ENCODE data around the gene BFSP1. TPM values are rescaled to one million over a fixed set of nuclear protein-coding genes. Genes with fewer than 3 reads are reported as not detected.

BFSP1 gene
- total and polyA plus RNA-seq, 2 experiments from 2014 or later: 2.7 to 4.9 TPM

- H3K27me3 Mint-ChIP-seq (ENCODE audit: insufficient read depth, low read depth, poor library complexity): no peaks in the 10 kb centered on the region
- no peaks in the 10 kb centered on the region for H3K27me3 ChIP-seq (ENCODE audit: insufficient read depth)
- DNase-seq (ENCODE audit: low spot score) (no peak), ATAC-seq (no peak)
- peaks cover 11% of the 10 kb centered on the region for H3K9me2 ChIP-seq (ENCODE audit: insufficient read depth)
- H3K36me3 ChIP-seq (ENCODE audit: insufficient read depth): no peaks in the 10 kb centered on the region
- H3K4me3 ChIP-seq: no peak overlapping the region
- H3K4me1 Mint-ChIP-seq: peaks cover 24% of the 10 kb centered on the region
- no peaks in the 10 kb centered on the region for H3K79me2 ChIP-seq (replicated peaks; ENCODE audit: insufficient read depth)
- peaks cover 26% of the 10 kb centered on the region for H3K4me1 ChIP-seq (ENCODE audit: insufficient read depth)
- no peak overlapping the region for H3K27ac ChIP-seq (ENCODE audit: low read depth)
- TF ChIP-seq ZNF114 (CRISPR knock-in tag; IDR thresholded peaks at IDR 0.05) (no peak), CTCF (conservative IDR thresholded peaks at IDR 0.05; ENCODE audit: low read depth in 2 of 2) (no peak)
- no peaks in the 10 kb centered on the region for H3F3A ChIP-seq (replicated peaks; ENCODE audit: low read depth)
- no peaks in the 10 kb centered on the region for H4K20me1 ChIP-seq (replicated peaks; ENCODE audit: insufficient read depth)
- no peak overlapping the region for H2AFZ ChIP-seq
- H3K36me3 Mint-ChIP-seq (ENCODE audit: low read depth): no peaks in the 10 kb centered on the region
- H3K4me3 Mint-ChIP-seq: no peak overlapping the region
- H3K4me2 ChIP-seq: no peak overlapping the region
- no peaks in the 10 kb centered on the region; the same call in 2 of the 3 replicates for H3K9me3 Mint-ChIP-seq
- H3K27ac Mint-ChIP-seq: no peak overlapping the region
These were observed 23.9 kb upstream of the BFSP1 start for GRCh38 chr20:17555106-17555505.

GRCh38 chr20:17549131-17549530 lies 18.0 kb upstream of the BFSP1 start:
- Histone ChIP-seq H3F3A (replicated peaks; ENCODE audit: low read depth) (0 out of 2 replicates have a peak, but pooled peaks cover 2% of the 10 kb centered on the region), H3K27me3 (ENCODE audit: insufficient read depth) (no peaks in the 10 kb centered on the region), H3K36me3 (ENCODE audit: insufficient read depth) (no peaks in the 10 kb centered on the region), H3K27ac (ENCODE audit: low read depth) (no peak overlapping the region), H4K20me1 (replicated peaks; ENCODE audit: insufficient read depth) (no peaks in the 10 kb centered on the region), H2AFZ (no peak overlapping the region), H3K9me2 (ENCODE audit: insufficient read depth) (peaks cover 3% of the 10 kb centered on the region; the same call in 1 of the 2 replicates), H3K79me2 (replicated peaks; ENCODE audit: insufficient read depth) (no peaks in the 10 kb centered on the region), H3K4me1 (ENCODE audit: insufficient read depth) (peaks cover 4% of the 10 kb centered on the region), H3K4me2 (no peak overlapping the region), H3K4me3 (no peak overlapping the region)
- H3K9me3 Mint-ChIP-seq: no peaks in the 10 kb centered on the region
- ATAC-seq (no peak), DNase-seq (ENCODE audit: low spot score) (no peak)
- no peak overlapping the region for H3K27ac Mint-ChIP-seq
- H3K36me3 Mint-ChIP-seq (ENCODE audit: low read depth): no peaks in the 10 kb centered on the region
- peaks cover 4% of the 10 kb centered on the region; the same call in 2 of the 3 replicates for H3K4me1 Mint-ChIP-seq
- peaks cover 4% of the 10 kb centered on the region for H3K27me3 Mint-ChIP-seq (ENCODE audit: insufficient read depth, low read depth, poor library complexity)
- no peak for TF ChIP-seq ZNF462 (CRISPR knock-in tag; IDR thresholded peaks at IDR 0.05)
- TF ChIP-seq EZH2phosphoT487 (IDR thresholded peaks at IDR 0.05; ENCODE audit: unreplicated experiment): no peak
- no peak for TF ChIP-seq ZNF114 (CRISPR knock-in tag; IDR thresholded peaks at IDR 0.05)
- no peak for TF ChIP-seq STAT1 (IDR thresholded peaks at IDR 0.05; ENCODE audit: unreplicated experiment)
- no peak for TF ChIP-seq JUNB (IDR thresholded peaks at IDR 0.05; ENCODE audit: unreplicated experiment)
- TF ChIP-seq ETS1 (IDR thresholded peaks at IDR 0.05): no peak
- no peak for TF ChIP-seq ZNF331 (CRISPR knock-in tag; IDR thresholded peaks at IDR 0.05; ENCODE audit: low read depth)
- no peak for TF ChIP-seq POLR2AphosphoS5 (IDR thresholded peaks at IDR 0.05; ENCODE audit: low read depth)
- H3K4me3 Mint-ChIP-seq: no peak overlapping the region
